T-helper 17 cell (primary cell): ENCODE measurements around the gene FNDC11. TPM values are rescaled to one million over a fixed set of nuclear protein-coding genes. Genes with fewer than 3 reads are reported as not detected.
"Not testable (repeated sequence)": the region's sequence is repeated elsewhere in the genome, so short reads cannot be mapped to it uniquely, and the experiment has no call there.

Experiments used
- ATAC-seq: fragments of 150-1000 bp; cut with Tn5 transposase; 2 replicates; pipeline ENCODE4 v1.10.0; 2021; ENCODE audit warnings: mild to moderate bottlenecking, moderate library complexity
- DNase-seq, 3 donors: peaks; one replicate each; pipeline versions ENCODE4 v3.0.0 to v3.0.0-alpha.2; 2020 to 2021
- H3K9me3 ChIP-seq: one replicate; pipeline ENCODE4 v1.7.0; 2013; ENCODE audit warnings: low read length, mild to moderate bottlenecking; ENCODE audit not compliant: control insufficient read depth, poor library complexity, severe bottlenecking
- H3K27ac Mint-ChIP-seq: one replicate; pipeline ENCODE4 v1.8.0; 2022; ENCODE audit warnings: mild to moderate bottlenecking, moderate library complexity, mixed read lengths
- H3K27me3 Mint-ChIP-seq: one replicate; pipeline ENCODE4 v1.8.0; 2022; ENCODE audit warnings: mixed read lengths
- H3K36me3 Mint-ChIP-seq: one replicate; pipeline ENCODE4 v1.8.0; 2022; ENCODE audit warnings: low read depth, mixed read lengths
- H3K4me1 Mint-ChIP-seq: one replicate; pipeline ENCODE4 v1.8.0; 2022; ENCODE audit warnings: mild to moderate bottlenecking, mixed read lengths
- H3K4me3 Mint-ChIP-seq: one replicate; pipeline ENCODE4 v1.8.0; 2022; ENCODE audit warnings: mild to moderate bottlenecking, moderate library complexity, mixed read lengths
- total RNA-seq, 4 donors: library from RNA in 2 of 4; stranded (reverse) in 2 of 4; gene quantifications; one replicate each; pipeline ENCODE4 v1.2.3 and lab custom pipeline; 2022 to 2026

The FNDC11 gene
- total RNA-seq, 2 donors from 2014 or later = 0.44 to 0.99 TPM

DNA sequence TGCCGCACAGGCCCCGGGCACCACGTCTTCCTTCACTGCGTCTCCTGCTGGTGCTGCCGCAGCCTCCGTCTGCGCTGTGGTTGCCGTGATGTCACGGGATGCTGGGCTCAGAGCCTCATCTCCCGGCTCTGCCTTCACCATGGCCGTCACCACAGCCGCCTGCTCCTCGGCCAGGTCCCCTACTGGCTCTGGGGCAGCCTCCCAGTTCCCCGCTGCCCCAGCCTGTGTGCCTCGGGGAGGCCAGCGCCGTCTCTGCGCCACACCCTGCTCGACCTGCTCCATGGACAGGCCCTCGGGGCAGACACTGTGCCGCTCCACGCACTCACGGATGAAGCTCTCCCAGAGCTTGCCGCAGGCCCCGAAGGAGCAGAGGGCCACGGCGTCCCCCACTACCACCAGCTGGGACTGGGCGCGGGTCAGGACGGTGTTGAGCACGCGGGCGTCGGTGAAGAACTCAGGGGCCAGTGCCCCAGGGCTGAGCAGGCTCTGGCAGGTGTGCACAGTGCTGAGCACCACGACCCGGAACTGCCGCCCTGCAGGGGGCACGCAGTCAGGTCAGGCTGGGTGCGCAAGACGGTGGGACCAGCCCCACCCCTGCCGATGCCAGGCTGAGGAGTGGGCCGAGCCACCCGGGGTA is 11.9 kb downstream of the FNDC11 start:
- no peaks in the 10 kb centered on the region for H3K9me3 ChIP-seq
- Mint-ChIP-seq H3K36me3 (no peaks in the 10 kb centered on the region), H3K4me3 (no peak overlapping the region), H3K4me1 (peaks cover 15% of the 10 kb centered on the region), H3K27me3 (no peaks in the 10 kb centered on the region), H3K27ac (no peak overlapping the region)
- DNase-seq (no peak), ATAC-seq (no peak)

DNA sequence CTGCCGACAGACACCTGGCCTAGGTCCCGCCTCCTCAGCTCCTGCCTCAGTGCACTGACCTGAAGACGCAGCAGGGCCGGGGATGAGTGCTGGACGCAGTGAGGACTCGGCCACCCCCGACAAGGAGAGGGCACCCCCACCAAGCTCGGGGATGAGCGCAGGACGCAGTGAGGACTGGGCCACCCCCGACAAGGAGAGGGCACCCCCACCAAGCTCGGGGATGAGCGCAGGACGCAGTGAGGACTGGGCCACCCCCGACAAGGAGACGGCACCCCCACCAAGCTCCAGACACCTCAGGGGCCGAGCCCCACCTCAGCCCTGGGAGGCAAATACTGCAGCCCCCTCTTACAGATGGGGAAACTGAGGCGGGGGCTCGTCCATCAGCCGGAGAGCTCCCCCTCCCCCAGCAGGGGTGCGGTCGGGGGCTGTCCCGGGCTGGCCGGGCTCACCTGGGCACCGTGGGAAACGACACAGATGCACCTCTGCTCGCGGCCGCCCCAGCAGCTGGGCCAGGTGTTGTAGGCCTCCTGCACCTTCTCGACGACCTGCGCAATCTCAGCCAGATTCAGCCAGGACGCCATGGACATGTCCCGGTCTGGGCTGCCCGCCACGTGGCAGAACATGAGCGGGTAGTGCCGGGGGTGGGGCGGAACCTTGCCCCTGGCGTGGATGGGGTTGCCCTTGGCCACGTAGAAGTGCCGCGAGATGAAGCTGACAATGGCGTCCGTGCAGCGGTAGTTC is 12.6 kb downstream of the FNDC11 start:
- H3K27me3 Mint-ChIP-seq = no peaks in the 10 kb centered on the region
- H3K27ac Mint-ChIP-seq = no peak overlapping the region
- H3K4me1 Mint-ChIP-seq = peaks cover 15% of the 10 kb centered on the region
- peak overlapping the region; percentile 89 for H3K4me3 Mint-ChIP-seq
- H3K9me3 ChIP-seq = no peaks in the 10 kb centered on the region
- no peaks in the 10 kb centered on the region for H3K36me3 Mint-ChIP-seq
- ATAC-seq = no peak
- DNase-seq = no peak

DNA sequence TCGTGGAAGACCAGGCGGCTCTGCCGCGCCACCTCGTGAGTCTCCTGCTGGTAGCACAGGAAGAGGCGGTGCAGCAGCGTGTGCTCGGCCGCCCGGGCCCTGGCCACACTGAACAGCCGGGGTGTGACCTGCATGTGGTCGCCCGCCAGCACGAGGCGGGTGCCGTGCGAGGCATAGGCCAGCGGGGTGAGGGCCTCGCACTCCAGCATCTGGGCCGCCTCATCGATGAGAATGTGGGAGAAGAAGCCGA is 13.1 kb downstream of the FNDC11 start:
- H3K36me3 Mint-ChIP-seq = no peaks in the 10 kb centered on the region
- no peaks in the 10 kb centered on the region for H3K27me3 Mint-ChIP-seq
- ATAC-seq (peak; percentile 12), DNase-seq (no peak)
- peaks cover 15% of the 10 kb centered on the region for H3K4me1 Mint-ChIP-seq
- H3K4me3 Mint-ChIP-seq = peak overlapping the region; percentile 89
- H3K27ac Mint-ChIP-seq = no peak overlapping the region
- no peaks in the 10 kb centered on the region for H3K9me3 ChIP-seq

DNA sequence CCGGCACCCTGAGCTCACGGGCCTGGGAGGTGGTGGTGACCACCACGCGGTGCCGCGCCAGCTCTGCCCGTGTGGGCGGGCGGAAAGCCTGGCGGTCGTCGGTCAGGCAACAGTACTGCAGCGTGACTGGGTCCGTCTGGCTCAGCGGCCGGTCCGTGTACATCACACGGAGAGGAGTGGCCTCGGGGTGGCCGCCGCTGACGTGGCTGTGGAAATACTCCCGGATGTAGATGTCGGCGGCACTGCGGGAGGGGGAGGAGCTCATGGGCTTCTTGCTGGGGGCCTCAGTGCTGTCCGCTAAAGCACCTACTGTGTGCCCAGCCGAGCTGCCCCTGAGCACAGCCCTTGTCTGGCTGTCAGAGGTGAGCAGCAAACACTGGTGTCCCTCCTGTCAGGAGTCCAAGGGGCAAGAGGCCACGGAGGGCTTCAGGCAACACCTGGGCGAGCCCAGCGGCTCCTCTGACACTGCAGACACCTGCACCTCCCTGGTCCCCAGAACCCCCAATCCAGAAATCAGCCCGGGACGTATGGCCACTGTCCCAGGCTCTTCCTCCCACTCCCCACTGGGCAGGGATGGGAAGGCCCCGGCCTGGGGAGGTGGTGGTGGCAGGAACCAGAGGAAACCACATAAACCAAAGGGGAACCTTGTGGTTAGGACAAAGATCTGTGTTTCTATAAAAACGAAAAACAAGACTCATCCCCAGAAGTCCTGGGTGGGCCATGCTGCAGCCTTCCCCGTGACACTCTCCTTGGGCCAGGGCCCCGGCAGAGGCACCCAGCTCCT is 13.6 kb downstream of the FNDC11 start:
- H3K9me3 ChIP-seq = no peaks in the 10 kb centered on the region
- H3K4me3 Mint-ChIP-seq = peak overlapping the region; percentile 89
- DNase-seq (peak in 2 of 3 donors; percentile 23 to 28), ATAC-seq (peak; percentile 72)
- no peaks in the 10 kb centered on the region for H3K27me3 Mint-ChIP-seq
- H3K4me1 Mint-ChIP-seq = peaks cover 15% of the 10 kb centered on the region
- no peaks in the 10 kb centered on the region for H3K36me3 Mint-ChIP-seq
- H3K27ac Mint-ChIP-seq = no peak overlapping the region

DNA sequence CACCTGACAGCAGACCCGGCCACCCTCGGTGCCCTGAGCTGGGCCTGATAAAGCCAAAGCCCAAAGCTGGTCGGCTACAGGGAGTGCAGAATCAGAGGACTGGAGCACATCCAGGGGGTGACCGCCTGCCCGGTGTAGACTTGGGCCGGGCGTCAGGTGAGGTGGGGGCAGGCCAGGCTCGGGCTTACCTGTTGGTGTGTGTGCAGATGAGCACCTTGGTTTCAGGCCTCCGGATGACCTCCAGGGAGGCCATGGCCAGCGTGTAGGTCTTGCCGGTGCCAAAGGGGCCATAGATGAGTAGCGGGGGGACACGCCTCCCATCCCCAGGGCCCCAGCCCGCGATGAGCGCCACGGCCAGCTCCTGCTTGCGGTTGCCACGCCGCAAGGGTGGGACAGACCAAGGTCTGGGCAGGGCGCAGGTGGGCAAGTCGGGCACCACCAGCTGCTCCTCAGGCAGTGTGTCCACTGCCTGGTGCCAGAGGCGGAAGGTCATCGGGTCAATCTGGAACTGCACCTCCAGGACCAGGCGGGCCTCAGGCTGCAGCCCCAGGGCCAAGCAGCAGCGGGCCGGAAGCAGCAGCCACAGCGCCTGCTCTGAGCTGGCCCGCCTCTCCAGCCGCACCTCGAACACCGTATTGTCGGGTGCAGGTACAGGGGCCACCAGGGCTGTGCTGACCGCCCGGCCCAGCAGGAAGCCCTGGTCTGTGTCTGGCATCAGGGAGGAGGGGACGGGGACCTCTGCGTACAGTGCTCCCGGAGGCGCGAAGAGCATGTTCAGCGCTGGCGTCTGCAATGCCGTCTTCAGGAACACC is 14.4 kb downstream of the FNDC11 start:
- Mint-ChIP-seq H3K36me3 (no peaks in the 10 kb centered on the region), H3K27me3 (no peaks in the 10 kb centered on the region), H3K4me3 (peak overlapping the region; percentile 89), H3K27ac (no peak overlapping the region), H3K4me1 (peaks cover 15% of the 10 kb centered on the region)
- DNase-seq (no peak), ATAC-seq (no peak)
- no peaks in the 10 kb centered on the region for H3K9me3 ChIP-seq

DNA sequence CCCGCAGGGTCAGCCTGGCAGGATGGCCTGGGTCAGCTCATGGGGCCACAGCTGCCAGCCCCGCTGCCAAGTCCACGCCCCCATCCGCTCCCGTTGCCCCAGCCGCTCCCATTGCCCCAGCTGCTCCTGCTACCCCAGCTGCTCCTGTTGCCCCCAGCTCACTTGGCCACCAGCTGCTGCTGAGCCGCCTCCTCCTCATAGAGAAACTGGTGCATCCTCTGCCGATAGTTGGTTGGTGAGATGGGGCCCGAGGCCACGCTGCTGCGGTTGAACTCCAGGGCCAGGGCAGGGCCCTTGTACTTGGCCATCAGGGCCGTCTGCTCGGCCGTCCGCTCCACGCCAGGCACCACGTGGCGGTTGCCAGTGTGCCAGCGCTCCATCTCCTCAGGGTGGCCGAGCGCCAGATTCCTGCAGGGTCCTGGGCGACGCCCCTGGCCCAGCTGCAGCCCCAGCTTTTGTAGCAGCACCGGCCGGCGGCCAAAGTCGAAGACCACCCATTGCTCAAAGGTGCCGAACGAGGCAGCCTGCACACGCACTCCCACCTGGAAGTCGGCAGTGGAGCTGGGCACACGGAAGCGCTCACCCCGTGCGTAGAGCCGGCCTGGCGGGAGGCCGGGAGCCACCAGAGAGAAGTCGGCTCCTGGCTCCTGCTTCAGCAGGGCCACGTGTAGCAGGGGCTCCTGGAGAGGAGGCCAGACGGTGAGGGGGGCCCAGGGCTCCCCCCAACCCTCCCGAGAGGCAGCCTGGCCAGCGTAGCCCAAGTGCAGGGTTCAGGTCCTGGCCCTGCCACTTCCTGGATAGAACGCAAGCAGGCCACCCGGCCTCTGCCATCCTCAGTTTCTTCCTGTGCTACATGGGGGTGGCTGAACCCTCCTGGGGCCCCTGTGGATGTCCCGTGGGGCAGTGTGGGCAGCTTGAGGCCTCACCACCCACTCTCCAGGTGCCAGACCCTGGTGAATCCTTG is 15.3 kb downstream of the FNDC11 start:
- peaks cover 15% of the 10 kb centered on the region for H3K4me1 Mint-ChIP-seq
- H3K4me3 Mint-ChIP-seq = peak overlapping the region; percentile 89
- no peak overlapping the region for H3K27ac Mint-ChIP-seq
- no peaks in the 10 kb centered on the region for H3K9me3 ChIP-seq
- ATAC-seq (no peak), DNase-seq (no peak)
- no peaks in the 10 kb centered on the region for H3K27me3 Mint-ChIP-seq
- no peaks in the 10 kb centered on the region for H3K36me3 Mint-ChIP-seq

DNA sequence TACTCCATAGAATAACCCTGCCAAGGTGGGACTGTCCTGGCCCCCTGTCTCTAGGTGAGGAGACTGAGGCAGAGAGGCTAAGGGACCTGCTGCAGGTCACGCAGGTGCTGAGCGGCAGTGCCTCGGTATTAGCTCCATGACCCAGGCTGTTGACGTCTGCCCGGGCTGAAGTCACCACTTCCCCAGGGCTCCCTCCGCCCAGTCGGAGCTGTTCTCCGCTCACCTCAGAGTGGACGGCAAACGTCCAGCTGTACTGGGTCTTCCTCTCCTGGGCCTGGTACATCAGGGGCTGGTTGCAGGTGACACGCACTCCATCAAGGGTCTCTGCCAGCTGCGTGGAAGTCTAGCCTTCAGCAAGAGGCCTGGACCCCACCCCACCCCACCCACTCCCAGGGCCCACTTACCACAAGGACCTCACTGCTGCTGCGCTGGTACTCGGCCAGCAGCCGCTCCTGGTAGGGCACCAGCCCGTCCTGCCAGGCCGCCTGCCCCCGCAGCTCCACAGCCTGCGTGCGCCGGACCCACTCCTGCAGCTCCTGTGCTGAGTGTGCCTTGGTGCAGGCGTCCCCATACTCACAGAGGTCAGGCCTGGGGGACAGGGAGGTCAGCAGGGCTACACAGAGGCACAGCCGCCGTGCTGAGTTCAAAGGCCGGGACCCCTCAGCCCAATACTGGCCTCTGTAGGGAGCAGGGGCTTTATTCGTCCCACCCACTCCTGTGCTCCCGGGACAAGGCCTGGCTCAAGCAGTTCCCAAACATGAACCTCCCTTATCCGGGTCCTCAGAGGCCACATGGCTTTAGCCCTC is 16.5 kb downstream of the FNDC11 start:
- Mint-ChIP-seq H3K36me3 (no peaks in the 10 kb centered on the region), H3K27ac (no peak overlapping the region), H3K27me3 (no peaks in the 10 kb centered on the region), H3K4me1 (peaks cover 15% of the 10 kb centered on the region), H3K4me3 (peak overlapping the region; percentile 50)
- no peak for DNase-seq
- no peaks in the 10 kb centered on the region for H3K9me3 ChIP-seq
- ATAC-seq = no peak

DNA sequence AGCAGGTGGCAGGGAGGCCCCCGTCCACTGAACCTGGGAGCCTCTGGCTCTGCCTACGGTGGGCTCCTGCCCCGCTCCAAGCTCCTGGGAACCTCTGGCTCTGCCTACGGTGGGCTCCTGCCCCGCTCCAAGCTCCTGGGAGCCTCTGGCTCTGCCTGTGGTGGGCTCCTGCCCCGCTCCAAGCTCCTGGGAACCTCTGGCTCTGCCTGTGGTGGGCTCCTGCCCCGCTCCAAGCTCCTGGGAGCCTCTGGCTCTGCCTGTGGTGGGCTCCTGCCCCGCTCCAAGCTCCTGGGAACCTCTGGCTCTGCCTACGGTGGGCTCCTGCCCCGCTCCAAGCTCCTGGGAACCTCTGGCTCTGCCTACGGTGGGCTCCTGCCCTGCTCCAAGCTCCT is 17.1 kb downstream of the FNDC11 start:
- H3K27ac Mint-ChIP-seq, DNase-seq, H3K9me3 ChIP-seq, H3K27me3 Mint-ChIP-seq, H3K36me3 Mint-ChIP-seq, ATAC-seq, H3K4me3 Mint-ChIP-seq: not testable (repeated sequence)
- H3K4me1 Mint-ChIP-seq = peaks cover 15% of the 10 kb centered on the region

DNA sequence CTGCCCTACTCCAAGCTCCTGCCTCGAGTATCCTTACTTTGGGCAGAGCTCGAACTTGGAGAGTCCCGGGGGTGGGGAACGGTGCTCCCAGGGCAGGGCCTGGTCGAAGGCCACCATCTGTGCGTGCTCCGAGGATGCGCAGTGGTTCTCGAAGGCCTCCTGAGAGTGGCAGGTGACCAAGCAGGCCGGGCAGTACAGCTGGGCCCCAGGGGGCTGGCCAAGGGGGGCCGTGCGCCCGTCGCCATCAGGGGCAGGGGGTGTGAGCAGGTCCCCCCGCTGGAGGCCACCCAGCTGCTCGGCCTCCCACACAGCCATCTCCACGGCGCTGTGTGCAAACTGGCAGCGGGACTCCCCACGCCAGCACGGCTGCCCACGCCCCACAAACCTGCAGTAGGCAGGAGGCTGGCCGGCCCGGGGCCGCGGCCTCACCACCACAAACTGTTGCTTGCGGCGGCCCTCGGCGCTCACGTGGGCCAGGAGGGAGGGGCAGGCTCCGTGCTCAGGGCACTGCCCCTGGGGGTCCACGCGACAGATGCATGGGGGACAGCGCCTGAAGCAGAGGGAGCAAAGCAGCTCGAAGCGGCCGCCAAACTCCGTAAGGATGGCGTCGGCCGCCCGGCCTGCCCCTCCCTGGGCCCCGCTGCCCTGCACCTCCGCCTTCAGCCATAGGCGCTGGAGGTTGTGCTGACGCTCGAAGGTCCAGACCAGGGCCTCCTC is 18.3 kb downstream of the FNDC11 start:
- Mint-ChIP-seq H3K4me3 (no peak overlapping the region), H3K4me1 (peaks cover 11% of the 10 kb centered on the region), H3K27me3 (peaks cover 4% of the 10 kb centered on the region), H3K36me3 (no peaks in the 10 kb centered on the region), H3K27ac (no peak overlapping the region)
- no peak for ATAC-seq
- DNase-seq = peak in 1 of 3 donors; percentile 6
- H3K9me3 ChIP-seq = no peaks in the 10 kb centered on the region

DNA sequence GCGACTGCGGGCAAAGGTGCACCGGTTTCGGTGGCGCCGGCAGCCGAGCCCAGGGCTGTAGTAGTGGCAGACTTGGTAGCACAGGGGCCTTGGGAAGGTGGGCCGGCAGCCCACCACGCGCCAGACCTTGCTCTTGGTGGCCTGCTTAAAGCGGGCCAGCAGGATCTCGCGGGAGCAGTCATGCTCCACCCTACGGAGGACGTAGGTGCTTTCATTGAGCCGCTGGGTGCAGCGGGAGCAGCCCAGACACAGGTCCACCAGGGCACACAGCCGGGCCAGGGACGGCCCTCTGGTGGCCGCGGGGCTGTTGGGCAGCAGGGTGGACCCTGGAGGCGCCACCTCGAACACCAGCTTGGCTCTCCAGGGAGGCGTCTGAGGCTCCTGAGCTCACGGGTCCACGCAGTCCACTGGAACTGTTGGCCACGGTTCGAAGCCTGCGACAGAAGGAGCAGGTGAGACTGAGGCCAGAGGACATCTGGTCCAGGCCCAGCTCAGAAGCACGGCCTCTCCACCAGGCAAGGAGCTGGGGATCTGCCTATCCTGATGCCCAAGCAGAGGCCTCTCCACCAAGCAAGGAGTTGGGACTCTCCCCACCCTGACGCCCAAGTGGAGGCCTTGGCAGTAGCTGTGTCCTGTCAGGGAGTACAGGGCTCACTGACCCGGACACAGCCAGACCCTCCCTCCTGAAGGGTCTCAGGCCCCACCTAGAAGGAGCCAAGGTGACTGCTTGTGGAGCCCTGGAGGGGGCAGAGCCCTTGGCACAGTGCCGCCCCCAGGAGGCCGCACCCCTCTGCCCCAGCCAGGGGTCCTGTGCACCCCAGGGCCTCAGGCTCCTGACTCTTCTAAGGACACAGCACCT is 19.1 kb downstream of the FNDC11 start:
- H3K4me3 Mint-ChIP-seq = peak overlapping the region; percentile 87
- no peaks in the 10 kb centered on the region for H3K9me3 ChIP-seq
- ATAC-seq = no peak
- peaks cover 6% of the 10 kb centered on the region for H3K4me1 Mint-ChIP-seq
- H3K27ac Mint-ChIP-seq = no peak overlapping the region
- no peaks in the 10 kb centered on the region for H3K36me3 Mint-ChIP-seq
- H3K27me3 Mint-ChIP-seq = peaks cover 4% of the 10 kb centered on the region
- DNase-seq = peak in 1 of 3 donors; percentile 10
